Measurements from ENCODE around the gene CX3CL1.
A peak's percentile ranks its signal among the peaks of the same experiment; 100 is the strongest.

CX3CL1 gene

GRCh38 chr16:57401943-57402640 lies 29.8 kb downstream of the CX3CL1 start:
- FAIRE-seq, result peak; percentile 40
- DNase-seq (ENCODE audit: insufficient read length), result no peak
- TF ChIP-seq POLR2A (IDR thresholded peaks at IDR 0.05; ENCODE audit: low read depth, low read length), result no peak
- TF ChIP-seq TAF1 (IDR thresholded peaks at IDR 0.05; ENCODE audit: borderline replicate concordance, low read depth, low read length), result no peak
- no peak for TF ChIP-seq POLR2AphosphoS5 (IDR thresholded peaks at IDR 0.05; ENCODE audit: low read depth, low read length)

- no peak for FAIRE-seq
- no peak for DNase-seq (ENCODE audit: insufficient read length)
- TF ChIP-seq POLR2AphosphoS5 (IDR thresholded peaks at IDR 0.05; ENCODE audit: low read depth, low read length) (no peak), POLR2A (IDR thresholded peaks at IDR 0.05; ENCODE audit: low read depth, low read length) (no peak), TAF1 (IDR thresholded peaks at IDR 0.05; ENCODE audit: borderline replicate concordance, low read depth, low read length) (no peak)
Measured at GRCh38 chr16:57403965-57404817, 31.9 kb downstream of the CX3CL1 start, which contains the start of gene CCL17. Gene CCL17, plus strand, starts transcription at chr16:57404767. Its CDS starts 9,166 bp downstream, at chr16:57413933.

- FAIRE-seq (no peak), DNase-seq (ENCODE audit: insufficient read length) (no peak)
Measured at GRCh38 chr16:57405097-57405496, 32.8 kb downstream of the CX3CL1 start.

GRCh38 chr16:57406881-57407280 lies 34.6 kb downstream of the CX3CL1 start:
- TF ChIP-seq POLR2AphosphoS5 (IDR thresholded peaks at IDR 0.05; ENCODE audit: low read depth, low read length) (no peak), TAF1 (IDR thresholded peaks at IDR 0.05; ENCODE audit: borderline replicate concordance, low read depth, low read length) (no peak), POLR2A (IDR thresholded peaks at IDR 0.05; ENCODE audit: low read depth, low read length) (no peak)
- DNase-seq (ENCODE audit: insufficient read length) (no peak), FAIRE-seq (peak; percentile 75)

More at GRCh38 chr16:57405097-57405496, 32.8 kb downstream of the CX3CL1 start:
- TF ChIP-seq TAF1 (IDR thresholded peaks at IDR 0.05; ENCODE audit: borderline replicate concordance, low read depth, low read length), result no peak
- TF ChIP-seq POLR2A (IDR thresholded peaks at IDR 0.05; ENCODE audit: low read depth, low read length), result no peak
- no peak for TF ChIP-seq POLR2AphosphoS5 (IDR thresholded peaks at IDR 0.05; ENCODE audit: low read depth, low read length)

- FAIRE-seq (no peak), DNase-seq (ENCODE audit: insufficient read length) (no peak)
- TF ChIP-seq POLR2AphosphoS5 (IDR thresholded peaks at IDR 0.05; ENCODE audit: low read depth, low read length), result no peak
- TF ChIP-seq TAF1 (IDR thresholded peaks at IDR 0.05; ENCODE audit: borderline replicate concordance, low read depth, low read length), result no peak
- TF ChIP-seq POLR2A (IDR thresholded peaks at IDR 0.05; ENCODE audit: low read depth, low read length), result no peak
Measured at GRCh38 chr16:57407521-57408353, 35.4 kb downstream of the CX3CL1 start.

- DNase-seq (ENCODE audit: insufficient read length) (no peak), FAIRE-seq (peak; percentile 57)
- TF ChIP-seq POLR2A (IDR thresholded peaks at IDR 0.05; ENCODE audit: low read depth, low read length) (no peak), TAF1 (IDR thresholded peaks at IDR 0.05; ENCODE audit: borderline replicate concordance, low read depth, low read length) (no peak), POLR2AphosphoS5 (IDR thresholded peaks at IDR 0.05; ENCODE audit: low read depth, low read length) (no peak)
Measured at GRCh38 chr16:57409065-57409464, 36.8 kb downstream of the CX3CL1 start.

GRCh38 chr16:57409870-57410587 lies 37.7 kb downstream of the CX3CL1 start:
- TF ChIP-seq TAF1 (IDR thresholded peaks at IDR 0.05; ENCODE audit: borderline replicate concordance, low read depth, low read length) (no peak), POLR2A (IDR thresholded peaks at IDR 0.05; ENCODE audit: low read depth, low read length) (no peak), POLR2AphosphoS5 (IDR thresholded peaks at IDR 0.05; ENCODE audit: low read depth, low read length) (no peak)
- DNase-seq (ENCODE audit: insufficient read length) (no peak), FAIRE-seq (no peak)

GRCh38 chr16:57411362-57411976 lies 39.2 kb downstream of the CX3CL1 start:
- DNase-seq (ENCODE audit: insufficient read length) (no peak), FAIRE-seq (peak; percentile 67)
- no peak for TF ChIP-seq POLR2AphosphoS5 (IDR thresholded peaks at IDR 0.05; ENCODE audit: low read depth, low read length)
- 0 out of 2 replicates have a peak, but pooled peaks have one; percentile 21 for TF ChIP-seq POLR2A (IDR thresholded peaks at IDR 0.05; ENCODE audit: low read depth, low read length)

GRCh38 chr16:57412584-57412983 lies 40.3 kb downstream of the CX3CL1 start:
- TF ChIP-seq POLR2AphosphoS5 (IDR thresholded peaks at IDR 0.05; ENCODE audit: low read depth, low read length), result no peak
- TF ChIP-seq POLR2A (IDR thresholded peaks at IDR 0.05; ENCODE audit: low read depth, low read length), result no peak
- TF ChIP-seq TAF1 (IDR thresholded peaks at IDR 0.05; ENCODE audit: borderline replicate concordance, low read depth, low read length), result no peak
- FAIRE-seq, result no peak
- DNase-seq (ENCODE audit: insufficient read length), result no peak

GRCh38 chr16:57413301-57413730 lies 41.0 kb downstream of the CX3CL1 start:
- FAIRE-seq (peak; percentile 97), DNase-seq (ENCODE audit: insufficient read length) (peak; percentile 60)
- TF ChIP-seq TAF1 (IDR thresholded peaks at IDR 0.05; ENCODE audit: borderline replicate concordance, low read depth, low read length) (no peak), POLR2A (IDR thresholded peaks at IDR 0.05; ENCODE audit: low read depth, low read length) (peak; percentile 28; the same call in 1 of the 2 replicates), POLR2AphosphoS5 (IDR thresholded peaks at IDR 0.05; ENCODE audit: low read depth, low read length) (no peak)

Measured in GM12892 (cell line).